Measurements from ENCODE around the gene PTP4A2. TPM values are rescaled to one million over a fixed set of nuclear protein-coding genes. Genes with fewer than 3 reads are reported as not detected.
A peak's percentile ranks its signal among the peaks of the same experiment; 100 is the strongest.

PTP4A2 gene
- total and polyA plus RNA-seq, 2 of the 13 experiments (the other 11 are each of a cell fraction or from before 2014, with no cell fraction given) = 173 to 225 TPM

- TF ChIP-seq, protein P1, sequence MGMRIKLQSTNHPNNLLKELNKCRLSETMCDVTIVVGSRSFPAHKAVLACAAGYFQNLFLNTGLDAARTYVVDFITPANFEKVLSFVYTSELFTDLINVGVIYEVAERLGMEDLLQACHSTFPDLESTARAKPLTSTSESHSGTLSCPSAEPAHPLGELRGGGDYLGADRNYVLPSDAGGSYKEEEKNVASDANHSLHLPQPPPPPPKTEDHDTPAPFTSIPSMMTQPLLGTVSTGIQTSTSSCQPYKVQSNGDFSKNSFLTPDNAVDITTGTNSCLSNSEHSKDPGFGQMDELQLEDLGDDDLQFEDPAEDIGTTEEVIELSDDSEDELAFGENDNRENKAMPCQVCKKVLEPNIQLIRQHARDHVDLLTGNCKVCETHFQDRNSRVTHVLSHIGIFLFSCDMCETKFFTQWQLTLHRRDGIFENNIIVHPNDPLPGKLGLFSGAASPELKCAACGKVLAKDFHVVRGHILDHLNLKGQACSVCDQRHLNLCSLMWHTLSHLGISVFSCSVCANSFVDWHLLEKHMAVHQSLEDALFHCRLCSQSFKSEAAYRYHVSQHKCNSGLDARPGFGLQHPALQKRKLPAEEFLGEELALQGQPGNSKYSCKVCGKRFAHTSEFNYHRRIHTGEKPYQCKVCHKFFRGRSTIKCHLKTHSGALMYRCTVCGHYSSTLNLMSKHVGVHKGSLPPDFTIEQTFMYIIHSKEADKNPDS (CRISPR knock-in tag; IDR thresholded peaks at IDR 0.05) = peak; percentile 90; the same call in 1 of the 2 replicates
- TF ChIP-seq SKI (IDR thresholded peaks at IDR 0.05; ENCODE audit: partially characterized antibody) (peak; percentile 86), TBL1XR1 (IDR thresholded peaks at IDR 0.05; ENCODE audit: borderline replicate concordance, low read length, partially characterized antibody) (no peak), AGO1 (IDR thresholded peaks at IDR 0.05; ENCODE audit: low read depth, low read length, poor library complexity, severe bottlenecking) (no peak), ZNF766 (CRISPR knock-in tag; IDR thresholded peaks at IDR 0.05; ENCODE audit: borderline replicate concordance) (peak; percentile 97), GMEB1 (CRISPR knock-in tag; IDR thresholded peaks at IDR 0.05; ENCODE audit: borderline replicate concordance) (peak; percentile 74), ZC3H4 (CRISPR knock-in tag; IDR thresholded peaks at IDR 0.05; ENCODE audit: borderline replicate concordance) (peak; percentile 70; the same call in 1 of the 2 replicates), HNF1B (CRISPR knock-in tag; IDR thresholded peaks at IDR 0.05) (peak; percentile 78), NFIC (IDR thresholded peaks at IDR 0.05; ENCODE audit: low read length) (no peak; the same call in 1 of the 2 replicates), SMARCE1 (IDR thresholded peaks at IDR 0.05; ENCODE audit: borderline replicate concordance) (no peak), MEIS1 (CRISPR knock-in tag; IDR thresholded peaks at IDR 0.05; ENCODE audit: borderline replicate concordance) (peak; percentile 96), ZNF7 (CRISPR knock-in tag; IDR thresholded peaks at IDR 0.05) (0 out of 2 replicates have a peak, but pooled peaks have one; percentile 15)
- TF ChIP-seq, protein P2, sequence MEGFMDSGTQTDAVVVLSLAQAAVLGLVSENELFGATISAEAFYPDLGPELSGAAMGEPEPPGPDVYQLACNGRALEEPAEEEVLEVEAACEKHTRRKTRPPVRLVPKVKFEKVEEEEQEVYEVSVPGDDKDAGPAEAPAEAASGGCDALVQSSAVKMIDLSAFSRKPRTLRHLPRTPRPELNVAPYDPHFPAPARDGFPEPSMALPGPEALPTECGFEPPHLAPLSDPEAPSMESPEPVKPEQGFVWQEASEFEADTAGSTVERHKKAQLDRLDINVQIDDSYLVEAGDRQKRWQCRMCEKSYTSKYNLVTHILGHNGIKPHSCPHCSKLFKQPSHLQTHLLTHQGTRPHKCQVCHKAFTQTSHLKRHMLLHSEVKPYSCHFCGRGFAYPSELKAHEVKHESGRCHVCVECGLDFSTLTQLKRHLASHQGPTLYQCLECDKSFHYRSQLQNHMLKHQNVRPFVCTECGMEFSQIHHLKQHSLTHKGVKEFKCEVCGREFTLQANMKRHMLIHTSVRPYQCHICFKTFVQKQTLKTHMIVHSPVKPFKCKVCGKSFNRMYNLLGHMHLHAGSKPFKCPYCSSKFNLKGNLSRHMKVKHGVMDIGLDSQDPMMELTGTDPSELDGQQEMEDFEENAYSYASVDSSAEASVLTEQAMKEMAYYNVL (CRISPR knock-in tag; IDR thresholded peaks at IDR 0.05; ENCODE audit: borderline replicate concordance) = peak; percentile 86
- TF ChIP-seq, protein P3, sequence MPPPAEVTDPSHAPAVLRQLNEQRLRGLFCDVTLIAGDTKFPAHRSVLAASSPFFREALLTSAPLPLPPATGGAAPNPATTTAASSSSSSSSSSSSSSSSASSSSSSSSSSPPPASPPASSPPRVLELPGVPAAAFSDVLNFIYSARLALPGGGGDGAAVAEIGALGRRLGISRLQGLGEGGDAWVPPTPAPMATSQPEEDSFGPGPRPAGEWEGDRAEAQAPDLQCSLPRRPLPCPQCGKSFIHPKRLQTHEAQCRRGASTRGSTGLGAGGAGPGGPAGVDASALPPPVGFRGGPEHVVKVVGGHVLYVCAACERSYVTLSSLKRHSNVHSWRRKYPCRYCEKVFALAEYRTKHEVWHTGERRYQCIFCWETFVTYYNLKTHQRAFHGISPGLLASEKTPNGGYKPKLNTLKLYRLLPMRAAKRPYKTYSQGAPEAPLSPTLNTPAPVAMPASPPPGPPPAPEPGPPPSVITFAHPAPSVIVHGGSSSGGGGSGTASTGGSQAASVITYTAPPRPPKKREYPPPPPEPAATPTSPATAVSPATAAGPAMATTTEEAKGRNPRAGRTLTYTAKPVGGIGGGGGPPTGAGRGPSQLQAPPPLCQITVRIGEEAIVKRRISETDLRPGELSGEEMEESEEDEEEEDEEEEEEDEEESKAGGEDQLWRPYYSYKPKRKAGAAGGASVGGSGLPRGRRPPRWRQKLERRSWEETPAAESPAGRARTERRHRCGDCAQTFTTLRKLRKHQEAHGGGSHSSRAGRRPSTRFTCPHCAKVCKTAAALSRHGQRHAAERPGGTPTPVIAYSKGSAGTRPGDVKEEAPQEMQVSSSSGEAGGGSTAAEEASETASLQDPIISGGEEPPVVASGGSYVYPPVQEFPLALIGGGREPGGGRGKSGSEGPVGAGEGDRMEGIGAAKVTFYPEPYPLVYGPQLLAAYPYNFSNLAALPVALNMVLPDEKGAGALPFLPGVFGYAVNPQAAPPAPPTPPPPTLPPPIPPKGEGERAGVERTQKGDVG (CRISPR knock-in tag; IDR thresholded peaks at IDR 0.05; ENCODE audit: borderline replicate concordance) = peak; percentile 93; the same call in 1 of the 2 replicates
- TF ChIP-seq, protein P4, sequence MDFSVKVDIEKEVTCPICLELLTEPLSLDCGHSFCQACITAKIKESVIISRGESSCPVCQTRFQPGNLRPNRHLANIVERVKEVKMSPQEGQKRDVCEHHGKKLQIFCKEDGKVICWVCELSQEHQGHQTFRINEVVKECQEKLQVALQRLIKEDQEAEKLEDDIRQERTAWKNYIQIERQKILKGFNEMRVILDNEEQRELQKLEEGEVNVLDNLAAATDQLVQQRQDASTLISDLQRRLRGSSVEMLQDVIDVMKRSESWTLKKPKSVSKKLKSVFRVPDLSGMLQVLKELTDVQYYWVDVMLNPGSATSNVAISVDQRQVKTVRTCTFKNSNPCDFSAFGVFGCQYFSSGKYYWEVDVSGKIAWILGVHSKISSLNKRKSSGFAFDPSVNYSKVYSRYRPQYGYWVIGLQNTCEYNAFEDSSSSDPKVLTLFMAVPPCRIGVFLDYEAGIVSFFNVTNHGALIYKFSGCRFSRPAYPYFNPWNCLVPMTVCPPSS (IDR thresholded peaks at IDR 0.05) = no peak
Measured at GRCh38 chr1:31938184-31938975, at the start of gene PTP4A2 (continued).

Measured in HepG2 (cell line).